ENCODE data around the gene ARAP2. TPM values are rescaled to one million over a fixed set of nuclear protein-coding genes. Genes with fewer than 3 reads are reported as not detected.

The ARAP2 gene
- total RNA-seq, 1 donor from 2014 or later = 29.5 TPM

GRCh38 chr4:36065274-36065871, 178.9 kb downstream of the ARAP2 start:
- intact Hi-C loops (cut with micrococcal nuclease) = no loop called here
- Mint-ChIP-seq H3K27me3 (ENCODE audit: low read depth) (no peaks in the 10 kb centered on the region), H3K27ac (no peak overlapping the region), H3K36me3 (ENCODE audit: low read depth) (peaks cover 46% of the 10 kb centered on the region), H3K4me1 (ENCODE audit: low read depth) (no peaks in the 10 kb centered on the region), H3K9me3 (peaks cover 4% of the 10 kb centered on the region), H3K4me3 (ENCODE audit: low read depth) (no peak overlapping the region)
- no peak for DNase-seq (ENCODE audit: low spot score)

DNA sequence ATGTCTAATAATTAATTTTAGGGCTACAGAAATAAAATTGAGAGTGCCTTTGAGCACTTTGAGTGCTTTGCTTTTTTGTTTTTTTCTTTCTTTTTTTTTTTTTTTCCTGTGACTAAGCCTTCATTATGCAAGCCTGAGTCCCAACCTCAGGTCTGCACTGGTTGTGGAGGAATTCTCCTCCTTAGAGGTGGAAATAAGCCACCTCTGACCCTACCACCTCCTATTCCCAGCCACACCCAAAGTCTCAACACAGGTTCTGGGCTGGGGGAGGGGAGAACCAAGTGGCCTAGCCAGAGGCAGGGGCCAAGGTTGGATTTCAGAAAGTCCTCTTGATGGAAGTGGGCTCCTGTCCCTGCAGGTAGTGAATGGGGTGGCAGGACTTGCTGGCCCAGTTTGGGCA, 180.2 kb downstream of the ARAP2 start:
- Mint-ChIP-seq H3K4me3 (ENCODE audit: low read depth) (no peak overlapping the region), H3K27me3 (ENCODE audit: low read depth) (no peaks in the 10 kb centered on the region), H3K9me3 (peaks cover 4% of the 10 kb centered on the region), H3K4me1 (ENCODE audit: low read depth) (no peaks in the 10 kb centered on the region), H3K27ac (no peak overlapping the region), H3K36me3 (ENCODE audit: low read depth) (peaks cover 40% of the 10 kb centered on the region)
- intact Hi-C loops (cut with micrococcal nuclease) = no loop called here
- no peak for DNase-seq (ENCODE audit: low spot score)

GRCh38 chr4:36056136-36056535, 188.2 kb downstream of the ARAP2 start:
- Mint-ChIP-seq H3K4me1 (ENCODE audit: low read depth) (no peaks in the 10 kb centered on the region), H3K36me3 (ENCODE audit: low read depth) (no peaks in the 10 kb centered on the region), H3K27me3 (ENCODE audit: low read depth) (no peaks in the 10 kb centered on the region), H3K4me3 (ENCODE audit: low read depth) (no peak overlapping the region), H3K9me3 (no peaks in the 10 kb centered on the region), H3K27ac (no peak overlapping the region)
- DNase-seq (ENCODE audit: low spot score) = no peak
- intact Hi-C loops (cut with micrococcal nuclease) = no loop called here

DNA sequence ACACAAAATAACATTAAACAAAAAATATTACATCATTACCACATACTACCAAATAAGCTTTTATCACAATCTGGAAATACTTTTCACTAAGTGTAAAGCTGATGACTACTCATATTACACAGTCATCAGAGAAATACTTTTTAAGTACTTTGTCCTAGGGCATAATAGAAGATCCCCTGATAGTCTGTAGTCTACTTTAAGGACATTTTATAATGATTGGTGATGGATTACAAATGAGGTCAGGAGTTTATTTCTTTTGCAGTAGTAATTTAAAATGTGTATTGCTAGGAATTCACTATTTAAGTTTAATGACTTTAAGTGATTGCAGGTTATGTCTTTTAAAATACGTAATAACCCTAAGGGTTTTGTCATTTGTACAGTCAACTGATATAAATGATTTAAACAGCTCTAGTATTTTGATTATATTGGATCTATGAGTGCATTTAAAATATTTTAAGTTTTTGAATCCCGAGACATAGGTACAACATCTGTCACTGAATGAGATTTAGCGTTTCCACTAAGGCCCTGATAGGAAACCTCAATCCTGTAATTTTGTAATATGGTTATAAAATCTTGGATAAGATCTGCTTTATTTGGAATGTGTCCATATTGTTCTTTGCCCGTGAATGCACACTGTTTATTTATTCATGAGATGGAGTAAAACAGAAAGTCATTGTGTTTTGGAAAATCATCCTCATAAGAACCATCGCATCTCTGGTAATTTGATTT, 189.5 kb downstream of the ARAP2 start:
- Mint-ChIP-seq H3K4me3 (ENCODE audit: low read depth) (no peak overlapping the region), H3K27me3 (ENCODE audit: low read depth) (no peaks in the 10 kb centered on the region), H3K9me3 (no peaks in the 10 kb centered on the region), H3K36me3 (ENCODE audit: low read depth) (no peaks in the 10 kb centered on the region), H3K27ac (no peak overlapping the region), H3K4me1 (ENCODE audit: low read depth) (no peaks in the 10 kb centered on the region)
- DNase-seq (ENCODE audit: low spot score) = no peak
- intact Hi-C loops (cut with micrococcal nuclease) = no loop called here

- no peak overlapping the region for H3K27ac Mint-ChIP-seq
- DNase-seq (ENCODE audit: low spot score) = no peak
- H3K4me3 Mint-ChIP-seq (ENCODE audit: low read depth) = no peak overlapping the region
- H3K36me3 Mint-ChIP-seq (ENCODE audit: low read depth) = no peaks in the 10 kb centered on the region
- H3K9me3 Mint-ChIP-seq = no peaks in the 10 kb centered on the region
- H3K4me1 Mint-ChIP-seq (ENCODE audit: low read depth) = no peaks in the 10 kb centered on the region
- intact Hi-C loops (cut with micrococcal nuclease) = no loop called here
- no peaks in the 10 kb centered on the region for H3K27me3 Mint-ChIP-seq (ENCODE audit: low read depth)
Observed at GRCh38 chr4:36053930-36054329, 190.4 kb downstream of the ARAP2 start.

- DNase-seq (ENCODE audit: low spot score) = no peak
- H3K4me3 Mint-ChIP-seq (ENCODE audit: low read depth) = no peak overlapping the region
- H3K27me3 Mint-ChIP-seq (ENCODE audit: low read depth) = no peaks in the 10 kb centered on the region
- intact Hi-C loops (cut with micrococcal nuclease) = no loop called here
- no peaks in the 10 kb centered on the region for H3K36me3 Mint-ChIP-seq (ENCODE audit: low read depth)
- H3K4me1 Mint-ChIP-seq (ENCODE audit: low read depth) = no peaks in the 10 kb centered on the region
- no peaks in the 10 kb centered on the region for H3K9me3 Mint-ChIP-seq
- no peak overlapping the region for H3K27ac Mint-ChIP-seq
Observed at GRCh38 chr4:36051634-36052033, 192.7 kb downstream of the ARAP2 start.

GRCh38 chr4:36046026-36046425, 198.3 kb downstream of the ARAP2 start:
- no peaks in the 10 kb centered on the region for H3K4me1 Mint-ChIP-seq (ENCODE audit: low read depth)
- H3K36me3 Mint-ChIP-seq (ENCODE audit: low read depth) = no peaks in the 10 kb centered on the region
- no peaks in the 10 kb centered on the region for H3K9me3 Mint-ChIP-seq
- H3K27ac Mint-ChIP-seq = no peak overlapping the region
- intact Hi-C loops (cut with micrococcal nuclease) = no loop called here
- no peak overlapping the region for H3K4me3 Mint-ChIP-seq (ENCODE audit: low read depth)
- no peak for DNase-seq (ENCODE audit: low spot score)
- H3K27me3 Mint-ChIP-seq (ENCODE audit: low read depth) = no peaks in the 10 kb centered on the region

- H3K27ac Mint-ChIP-seq = no peak overlapping the region
- intact Hi-C loops (cut with micrococcal nuclease) = no loop called here
- no peaks in the 10 kb centered on the region for H3K36me3 Mint-ChIP-seq (ENCODE audit: low read depth)
- no peaks in the 10 kb centered on the region for H3K27me3 Mint-ChIP-seq (ENCODE audit: low read depth)
- H3K4me1 Mint-ChIP-seq (ENCODE audit: low read depth) = no peaks in the 10 kb centered on the region
- H3K9me3 Mint-ChIP-seq = no peaks in the 10 kb centered on the region
- DNase-seq (ENCODE audit: low spot score) = no peak
- H3K4me3 Mint-ChIP-seq (ENCODE audit: low read depth) = no peak overlapping the region
Observed at GRCh38 chr4:36043901-36044300, 200.4 kb downstream of the ARAP2 start.

GRCh38 chr4:36043241-36043640, 201.1 kb downstream of the ARAP2 start:
- no peak overlapping the region for H3K4me3 Mint-ChIP-seq (ENCODE audit: low read depth)
- DNase-seq (ENCODE audit: low spot score) = no peak
- no peak overlapping the region for H3K27ac Mint-ChIP-seq
- H3K27me3 Mint-ChIP-seq (ENCODE audit: low read depth) = no peaks in the 10 kb centered on the region
- H3K9me3 Mint-ChIP-seq = no peaks in the 10 kb centered on the region
- H3K4me1 Mint-ChIP-seq (ENCODE audit: low read depth) = no peaks in the 10 kb centered on the region
- intact Hi-C loops (cut with micrococcal nuclease) = no loop called here
- H3K36me3 Mint-ChIP-seq (ENCODE audit: low read depth) = no peaks in the 10 kb centered on the region

GRCh38 chr4:36042122-36042970, 202.0 kb downstream of the ARAP2 start:
- no peaks in the 10 kb centered on the region for H3K36me3 Mint-ChIP-seq (ENCODE audit: low read depth)
- no peak overlapping the region for H3K4me3 Mint-ChIP-seq (ENCODE audit: low read depth)
- DNase-seq (ENCODE audit: low spot score) = no peak
- intact Hi-C loops (cut with micrococcal nuclease) = no loop called here
- no peaks in the 10 kb centered on the region for H3K9me3 Mint-ChIP-seq
- no peak overlapping the region for H3K27ac Mint-ChIP-seq
- no peaks in the 10 kb centered on the region for H3K4me1 Mint-ChIP-seq (ENCODE audit: low read depth)
- H3K27me3 Mint-ChIP-seq (ENCODE audit: low read depth) = no peaks in the 10 kb centered on the region

DNA sequence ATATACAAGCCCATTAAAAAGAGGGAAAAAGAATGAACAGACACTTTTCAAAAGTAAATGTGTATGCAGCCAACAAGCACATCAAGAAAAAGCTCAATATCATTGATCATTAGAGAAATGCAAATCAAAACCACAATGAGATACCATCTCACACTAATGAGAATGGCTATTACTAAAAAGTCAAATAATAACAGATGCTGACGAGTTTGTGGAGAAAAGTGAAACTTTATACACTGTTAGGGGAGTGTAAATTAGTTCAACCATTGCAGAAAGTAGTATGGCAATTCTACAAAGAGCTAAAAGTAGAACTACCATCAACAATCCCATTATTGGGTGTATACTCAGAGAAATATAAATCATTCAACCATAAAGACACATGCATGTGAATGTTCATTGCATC, 203.0 kb downstream of the ARAP2 start:
- Mint-ChIP-seq H3K4me1 (ENCODE audit: low read depth) (no peaks in the 10 kb centered on the region), H3K9me3 (no peaks in the 10 kb centered on the region), H3K27ac (no peak overlapping the region), H3K4me3 (ENCODE audit: low read depth) (no peak overlapping the region), H3K36me3 (ENCODE audit: low read depth) (no peaks in the 10 kb centered on the region), H3K27me3 (ENCODE audit: low read depth) (no peaks in the 10 kb centered on the region)
- intact Hi-C loops (cut with micrococcal nuclease) = no loop called here
- DNase-seq (ENCODE audit: low spot score) = no peak

DNA sequence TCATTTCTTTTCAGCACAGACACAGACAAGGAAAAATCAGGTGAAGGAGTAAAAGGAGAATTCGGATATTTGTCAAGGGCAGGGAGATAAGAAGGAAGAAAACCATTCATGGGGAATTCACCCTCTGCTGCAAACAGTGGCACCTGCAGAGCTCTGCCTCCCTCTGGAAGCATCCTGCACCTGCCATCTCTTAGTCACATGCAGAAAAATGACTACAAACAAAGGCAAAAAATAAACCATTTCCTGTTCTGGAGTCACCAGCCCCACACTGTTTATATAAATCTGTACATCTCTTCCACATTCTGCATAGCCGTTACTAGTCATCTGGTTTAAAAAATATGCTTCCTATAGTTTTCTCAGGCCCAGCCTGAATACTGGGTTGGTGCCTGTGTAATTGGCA, 205.3 kb downstream of the ARAP2 start:
- no peak overlapping the region for H3K27ac Mint-ChIP-seq
- H3K4me3 Mint-ChIP-seq (ENCODE audit: low read depth) = no peak overlapping the region
- H3K27me3 Mint-ChIP-seq (ENCODE audit: low read depth) = no peaks in the 10 kb centered on the region
- H3K9me3 Mint-ChIP-seq = peaks cover 8% of the 10 kb centered on the region
- peaks cover 4% of the 10 kb centered on the region for H3K4me1 Mint-ChIP-seq (ENCODE audit: low read depth)
- H3K36me3 Mint-ChIP-seq (ENCODE audit: low read depth) = no peaks in the 10 kb centered on the region
- intact Hi-C loops (cut with micrococcal nuclease) = no loop called here
- no peak for DNase-seq (ENCODE audit: low spot score)

DNA sequence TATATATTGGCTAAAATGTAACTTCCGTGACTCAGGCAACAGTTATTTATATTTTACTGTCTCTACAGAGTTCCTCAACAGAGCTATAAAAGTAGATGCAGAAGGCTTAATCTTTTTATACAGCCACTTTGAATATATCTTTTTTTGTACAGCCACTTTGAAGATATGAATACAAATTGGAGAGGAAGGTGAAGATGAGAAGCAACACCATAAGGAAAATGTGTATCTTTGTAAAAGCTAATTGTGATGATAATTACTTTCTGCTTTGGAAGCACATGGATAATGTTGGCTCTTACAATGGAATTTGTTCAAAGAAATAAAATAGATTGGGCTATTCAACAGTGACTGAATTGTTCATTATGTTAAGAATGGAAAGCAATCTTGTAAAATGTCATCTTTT, 205.8 kb downstream of the ARAP2 start:
- no peak for DNase-seq (ENCODE audit: low spot score)
- intact Hi-C loops (cut with micrococcal nuclease) = no loop called here
- peaks cover 4% of the 10 kb centered on the region for H3K4me1 Mint-ChIP-seq (ENCODE audit: low read depth)
- no peaks in the 10 kb centered on the region for H3K36me3 Mint-ChIP-seq (ENCODE audit: low read depth)
- H3K4me3 Mint-ChIP-seq (ENCODE audit: low read depth) = no peak overlapping the region
- peaks cover 12% of the 10 kb centered on the region for H3K9me3 Mint-ChIP-seq
- no peak overlapping the region for H3K27ac Mint-ChIP-seq
- H3K27me3 Mint-ChIP-seq (ENCODE audit: low read depth) = no peaks in the 10 kb centered on the region

All from activated T-helper 2 cell treated with anti-CD3 and anti-CD28 coated beads, Interferon-gamma antibody, Interleukin-2, Interleukin-4, amounts not matched to agents 10 μg/mL and 5 μg/mL and 100 μg/mL, durations not matched to agents 14 hours and 24 hours and 36 hours (primary cell).